K562 (cell line): ENCODE measurements around the gene NEU1. TPM values are rescaled to one million over a fixed set of nuclear protein-coding genes. Genes with fewer than 3 reads are reported as not detected.

Experiments used
- CBFA2T3 ChIP-seq: fragments of 450-650 bp; IDR thresholded peaks from 2 replicates; pipeline ENCODE4 v1.6.1; 2017
- DACH1 ChIP-seq: fragments of 450-650 bp; IDR thresholded peaks from 2 replicates; pipeline ENCODE4 v1.6.1; 2018; ENCODE audit not compliant: partially characterized antibody
- DEAF1 ChIP-seq: fragments of 450-650 bp; formaldehyde crosslinking; IDR thresholded peaks from 2 replicates; pipeline ENCODE4 v1.4.0; 2020; ENCODE audit warnings: mild to moderate bottlenecking, moderate library complexity
- ETV5 ChIP-seq: sonication (generic); formaldehyde crosslinking; IDR thresholded peaks from 2 replicates; pipeline ENCODE4 v1.4.0; 2020; ENCODE audit warnings: low read depth, mild to moderate bottlenecking, missing genetic modification reagents
- FOXM1 ChIP-seq, 2 experiments: fragments of 450-650 bp in 1 of 2; sonication (generic) in 1 of 2; formaldehyde crosslinking in 1 of 2; IDR thresholded peaks; 2 replicates each; pipeline versions ENCODE4 v1.6.1 to v1.9.0; 2017 to 2022; ENCODE audit warnings: low read depth in 2 of 2, mild to moderate bottlenecking in 2 of 2, missing genetic modification reagents in 1 of 2, moderate library complexity in 1 of 2
- IRF1 ChIP-seq: sonication (generic); formaldehyde crosslinking; IDR thresholded peaks from 2 replicates; pipeline ENCODE4 v1.8.0; 2022; ENCODE audit warnings: missing genetic modification reagents, mild to moderate bottlenecking, borderline replicate concordance
- JUN ChIP-seq, 2 experiments: sonication (generic) in 1 of 2; formaldehyde crosslinking in 1 of 2; IDR thresholded peaks; 2 replicates each; pipeline versions ENCODE4 v1.6.1 to v1.8.0; 2012 to 2022; ENCODE audit warnings: borderline replicate concordance in 2 of 2, mild to moderate bottlenecking in 2 of 2, improper control_type of control experiment in 1 of 2, low read depth in 1 of 2, low read length in 1 of 2, missing genetic modification reagents in 1 of 2
- MBD2 ChIP-seq: sonication (generic); IDR thresholded peaks from 2 replicates; pipeline ENCODE4 v1.6.1; 2016; ENCODE audit warnings: low read depth, borderline replicate concordance
- NCOA1 ChIP-seq: fragments of 450-650 bp; IDR thresholded peaks from 2 replicates; pipeline ENCODE4 v1.6.1; 2016; ENCODE audit warnings: low read depth
- PCBP2 ChIP-seq: fragments of 200-400 bp; formaldehyde crosslinking; IDR thresholded peaks from 2 replicates; pipeline ENCODE4 v1.6.1; 2018; ENCODE audit warnings: low read length, low read depth, mild to moderate bottlenecking, moderate library complexity; ENCODE audit not compliant: poor library complexity, severe bottlenecking
- RB1 ChIP-seq: fragments of 450-650 bp; IDR thresholded peaks from 2 replicates; pipeline ENCODE4 v1.6.1; 2017; ENCODE audit warnings: low read depth, mild to moderate bottlenecking
- RBM34 ChIP-seq: fragments of 200-400 bp; formaldehyde crosslinking; IDR thresholded peaks from 2 replicates; pipeline ENCODE4 v1.6.1; 2018; ENCODE audit warnings: low read length, borderline replicate concordance; ENCODE audit not compliant: insufficient read depth
- RCOR1 ChIP-seq, 2 experiments: IDR thresholded peaks; 2 replicates each; pipeline ENCODE4 v1.6.1; 2012; ENCODE audit warnings: low read depth in 2 of 2, low read length in 2 of 2, borderline replicate concordance in 1 of 2, improper control_type of control experiment in 1 of 2
- SETDB1 ChIP-seq: IDR thresholded peaks from one replicate; pipeline ENCODE4 v1.6.1; 2012; ENCODE audit warnings: low read length, control low read depth, inconsistent platforms
- TGIF2 ChIP-seq: sonication (generic); formaldehyde crosslinking; IDR thresholded peaks from 2 replicates; pipeline ENCODE4 v1.8.1; 2022; ENCODE audit warnings: mild to moderate bottlenecking, missing genetic modification reagents, moderate library complexity
- THAP12 ChIP-seq: fragments of 250-450 bp; sonication (Bioruptor Pico); IDR thresholded peaks from 2 replicates; pipeline ENCODE4 v1.9.0; 2021; ENCODE audit warnings: mild to moderate bottlenecking, inconsistent platforms
- ZBTB5 ChIP-seq: fragments of 450-650 bp; IDR thresholded peaks from 2 replicates; pipeline ENCODE4 v1.6.1; 2017; ENCODE audit warnings: antibody characterized with exemption
- ZFP1 ChIP-seq: fragments of 450-650 bp; formaldehyde crosslinking; IDR thresholded peaks from 2 replicates; pipeline ENCODE4 v1.4.0; 2020; ENCODE audit warnings: mild to moderate bottlenecking, mixed read lengths
- ZFP36 ChIP-seq: fragments of 150-350 bp; IDR thresholded peaks from 2 replicates; pipeline ENCODE4 v1.6.1; 2018; ENCODE audit warnings: low read length, low read depth; ENCODE audit not compliant: partially characterized antibody
- ZNF3 ChIP-seq: fragments of 250-450 bp; sonication (Bioruptor Pico); IDR thresholded peaks from 2 replicates; pipeline ENCODE4 v1.5.0; 2021; ENCODE audit warnings: mild to moderate bottlenecking, moderate library complexity
- ZNF57 ChIP-seq: fragments of 450-650 bp; formaldehyde crosslinking; IDR thresholded peaks from 2 replicates; pipeline ENCODE4 v1.4.0; 2020; ENCODE audit warnings: mild to moderate bottlenecking, moderate library complexity
- polyA plus RNA-seq, 8 experiments: library from polyadenylated mRNA; depleted of rRNA in 4 of 8; stranded (reverse) in 5 of 8; unstranded in 3 of 8; fragments of >200 nt; fragmentation: Nextera tagmentation in 2 of 8; fragmentation: Illumina TruSeq in 1 of 8; extraction: Ambion mirVana in 2 of 8; extraction: Trizol in 1 of 8; gene quantifications; 2 replicates each; pipeline versions ENCODE4 v1.2.1 to v1.2.3, GENCODE V29; 2011 to 2014; ENCODE audit warnings: inconsistent platforms in 1 of 8, missing spikeins in 1 of 8
- total RNA-seq, 7 experiments: library from RNA; depleted of rRNA in 6 of 7; stranded (reverse); fragments of >200 nt in 6 of 7; fragmentation: Illumina TruSeq in 2 of 7; extraction: Trizol in 2 of 7; gene quantifications; 2 replicates each; pipeline versions ENCODE4 v1.2.1 to v1.2.3, GENCODE V29; 2011 to 2021; ENCODE audit warnings: low replicate concordance in 1 of 7

NEU1 gene
- total and polyA plus RNA-seq, 9 of the 15 experiments (the other 6 are each of a cell fraction or from before 2014, with no cell fraction given): 14.8 to 67.8 (median 51.0) TPM

- TF ChIP-seq DEAF1 (CRISPR knock-in tag) (0 out of 2 replicates have a peak, but pooled peaks have one; percentile 26), CBFA2T3 (no peak), IRF1 (CRISPR knock-in tag) (no peak), ZBTB5 (no peak), ETV5 (CRISPR knock-in tag) (0 out of 2 replicates have a peak, but pooled peaks have one; percentile 2), ZFP36 (no peak), THAP12 (no peak), ZNF3 (CRISPR knock-in tag) (no peak), PCBP2 (no peak), JUN (IDR thresholded peaks at IDR 0.05; ENCODE audit: borderline replicate concordance, low read depth, low read length) (no peak), JUN (CRISPR knock-in tag; IDR thresholded peaks at IDR 0.05; ENCODE audit: borderline replicate concordance) (no peak), FOXM1 (IDR thresholded peaks at IDR 0.05; ENCODE audit: low read depth) (no peak), FOXM1 (CRISPR knock-in tag; IDR thresholded peaks at IDR 0.05; ENCODE audit: low read depth) (no peak), MBD2 (no peak), RCOR1 (IDR thresholded peaks at IDR 0.05; ENCODE audit: borderline replicate concordance in 1 of 2, low read depth in 2 of 2, low read length in 2 of 2) (0 out of 4 replicates have a peak, but pooled peaks have one; percentile 3 to 5), RB1 (no peak), SETDB1 (no peak), DACH1 (no peak), RBM34 (no peak), NCOA1 (no peak), ZFP1 (CRISPR knock-in tag) (peak; percentile 79; the same call in 1 of the 2 replicates), ZNF57 (CRISPR knock-in tag) (0 out of 2 replicates have a peak, but pooled peaks have one; percentile 78), TGIF2 (no peak)
Measured at GRCh38 chr6:31826793-31827285, 35.8 kb downstream of the NEU1 start (continued).
